PFSK-1 (cell line): ENCODE data around the gene FOCAD.

ENCODE experiments used
- FOXP2 ChIP-seq: optimal IDR thresholded peaks from 2 replicates; pipeline ENCODE3; 2011; ENCODE audit warnings: borderline replicate concordance, control low read depth, inconsistent platforms; ENCODE audit not compliant: insufficient read depth; ENCODE audit errors: extremely low read length, extremely low read depth
- POLR2AphosphoS5 ChIP-seq: IDR thresholded peaks from 2 replicates; pipeline ENCODE4 v1.6.1; 2012; ENCODE audit warnings: low read depth, mild to moderate bottlenecking, control low read depth, low read length, moderate library complexity
- SIN3A ChIP-seq: IDR thresholded peaks from 2 replicates; pipeline ENCODE4 v1.6.1; 2012; ENCODE audit warnings: mild to moderate bottlenecking, low read length, moderate library complexity, borderline replicate concordance; ENCODE audit not compliant: insufficient read depth
- TAF1 ChIP-seq: IDR thresholded peaks from 2 replicates; pipeline ENCODE4 v1.6.1; 2012; ENCODE audit warnings: low read length, control low read depth, borderline replicate concordance; ENCODE audit not compliant: insufficient read depth
- TF ChIP-seq, protein P1 (sequence below), 2 experiments: IDR thresholded peaks; 2 replicates each; pipeline versions ENCODE4 v1.6.1 to v1.8.0; 2011 to 2012; ENCODE audit warnings: low read depth in 2 of 2, low read length in 2 of 2, control low read depth in 1 of 2, inconsistent platforms in 1 of 2, mild to moderate bottlenecking in 1 of 2, moderate library complexity in 1 of 2; ENCODE audit not compliant: insufficient read depth in 1 of 2

Gene FOCAD

DNA sequence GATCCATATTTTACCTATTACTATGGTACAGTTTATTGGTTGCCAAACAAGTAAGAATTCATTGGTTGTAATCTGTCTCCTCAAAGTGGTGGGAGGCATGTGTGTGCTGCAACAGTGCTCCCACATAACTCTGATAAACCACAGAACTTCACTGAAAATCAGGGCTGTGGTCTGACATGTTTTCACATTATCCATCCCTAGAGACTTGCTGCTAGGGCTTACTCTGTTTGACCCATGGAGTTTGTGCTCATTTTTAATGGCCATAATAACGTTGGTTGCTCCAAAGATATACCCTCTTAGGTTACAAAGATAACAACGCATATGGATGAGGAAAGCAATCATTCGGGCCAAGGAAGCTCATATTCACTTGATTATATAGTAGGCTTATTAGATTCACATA lies 310.4 kb downstream of the FOCAD start:
- TF ChIP-seq SIN3A (no peak), FOXP2 (no peak), TAF1 (no peak), POLR2AphosphoS5 (no peak)
- TF ChIP-seq, protein P1, sequence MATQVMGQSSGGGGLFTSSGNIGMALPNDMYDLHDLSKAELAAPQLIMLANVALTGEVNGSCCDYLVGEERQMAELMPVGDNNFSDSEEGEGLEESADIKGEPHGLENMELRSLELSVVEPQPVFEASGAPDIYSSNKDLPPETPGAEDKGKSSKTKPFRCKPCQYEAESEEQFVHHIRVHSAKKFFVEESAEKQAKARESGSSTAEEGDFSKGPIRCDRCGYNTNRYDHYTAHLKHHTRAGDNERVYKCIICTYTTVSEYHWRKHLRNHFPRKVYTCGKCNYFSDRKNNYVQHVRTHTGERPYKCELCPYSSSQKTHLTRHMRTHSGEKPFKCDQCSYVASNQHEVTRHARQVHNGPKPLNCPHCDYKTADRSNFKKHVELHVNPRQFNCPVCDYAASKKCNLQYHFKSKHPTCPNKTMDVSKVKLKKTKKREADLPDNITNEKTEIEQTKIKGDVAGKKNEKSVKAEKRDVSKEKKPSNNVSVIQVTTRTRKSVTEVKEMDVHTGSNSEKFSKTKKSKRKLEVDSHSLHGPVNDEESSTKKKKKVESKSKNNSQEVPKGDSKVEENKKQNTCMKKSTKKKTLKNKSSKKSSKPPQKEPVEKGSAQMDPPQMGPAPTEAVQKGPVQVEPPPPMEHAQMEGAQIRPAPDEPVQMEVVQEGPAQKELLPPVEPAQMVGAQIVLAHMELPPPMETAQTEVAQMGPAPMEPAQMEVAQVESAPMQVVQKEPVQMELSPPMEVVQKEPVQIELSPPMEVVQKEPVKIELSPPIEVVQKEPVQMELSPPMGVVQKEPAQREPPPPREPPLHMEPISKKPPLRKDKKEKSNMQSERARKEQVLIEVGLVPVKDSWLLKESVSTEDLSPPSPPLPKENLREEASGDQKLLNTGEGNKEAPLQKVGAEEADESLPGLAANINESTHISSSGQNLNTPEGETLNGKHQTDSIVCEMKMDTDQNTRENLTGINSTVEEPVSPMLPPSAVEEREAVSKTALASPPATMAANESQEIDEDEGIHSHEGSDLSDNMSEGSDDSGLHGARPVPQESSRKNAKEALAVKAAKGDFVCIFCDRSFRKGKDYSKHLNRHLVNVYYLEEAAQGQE (IDR thresholded peaks at IDR 0.05; ENCODE audit: insufficient read depth in 1 of 2, low read depth in 2 of 2, low read length in 2 of 2) = no peak

DNA sequence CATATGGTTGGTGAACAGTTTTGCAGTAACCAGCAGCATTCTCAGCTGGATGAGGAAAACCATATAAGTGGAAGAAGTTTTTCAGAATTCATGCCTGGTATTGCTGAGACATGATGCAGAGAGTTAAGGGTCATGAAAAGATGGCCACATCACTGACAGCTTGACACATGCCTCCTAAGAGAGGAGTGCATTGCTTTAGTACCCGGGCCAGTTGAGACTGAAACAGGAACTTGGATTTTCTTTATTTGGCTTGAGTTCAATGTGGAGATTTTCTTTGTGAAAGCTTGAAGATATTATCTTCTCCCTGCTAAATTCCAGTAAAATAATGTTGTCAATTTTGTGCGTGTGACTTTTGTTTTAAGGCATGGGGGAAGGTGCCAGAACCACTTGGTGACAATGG lies 311.6 kb downstream of the FOCAD start:
- no peak for TF ChIP-seq POLR2AphosphoS5
- TF ChIP-seq TAF1 = no peak
- no peak for TF ChIP-seq SIN3A
- no peak for TF ChIP-seq FOXP2
- TF ChIP-seq, protein P1 (IDR thresholded peaks at IDR 0.05; ENCODE audit: insufficient read depth in 1 of 2, low read depth in 2 of 2, low read length in 2 of 2) = no peak

DNA sequence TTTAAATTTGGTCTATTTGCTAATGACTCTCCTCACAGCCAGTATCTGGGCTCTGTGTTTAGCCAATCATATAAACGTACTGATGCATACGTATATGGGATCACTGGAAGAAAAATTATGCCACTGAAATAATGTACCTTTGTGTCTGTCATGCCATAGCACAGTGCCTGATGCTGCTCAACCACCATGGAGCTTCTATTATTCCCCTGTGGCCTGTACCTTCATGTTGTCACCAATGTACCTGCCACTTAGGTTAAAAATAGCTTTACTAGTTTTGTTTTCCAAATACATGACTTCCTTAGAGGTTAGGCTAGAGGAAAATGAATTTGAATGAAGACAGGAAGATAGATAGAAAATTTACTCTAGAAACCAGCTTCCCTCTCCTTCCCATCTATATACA lies 312.8 kb downstream of the FOCAD start:
- TF ChIP-seq POLR2AphosphoS5 (no peak), TAF1 (no peak), SIN3A (no peak), FOXP2 (no peak)
- TF ChIP-seq, protein P1 (IDR thresholded peaks at IDR 0.05; ENCODE audit: insufficient read depth in 1 of 2, low read depth in 2 of 2, low read length in 2 of 2) = no peak

DNA sequence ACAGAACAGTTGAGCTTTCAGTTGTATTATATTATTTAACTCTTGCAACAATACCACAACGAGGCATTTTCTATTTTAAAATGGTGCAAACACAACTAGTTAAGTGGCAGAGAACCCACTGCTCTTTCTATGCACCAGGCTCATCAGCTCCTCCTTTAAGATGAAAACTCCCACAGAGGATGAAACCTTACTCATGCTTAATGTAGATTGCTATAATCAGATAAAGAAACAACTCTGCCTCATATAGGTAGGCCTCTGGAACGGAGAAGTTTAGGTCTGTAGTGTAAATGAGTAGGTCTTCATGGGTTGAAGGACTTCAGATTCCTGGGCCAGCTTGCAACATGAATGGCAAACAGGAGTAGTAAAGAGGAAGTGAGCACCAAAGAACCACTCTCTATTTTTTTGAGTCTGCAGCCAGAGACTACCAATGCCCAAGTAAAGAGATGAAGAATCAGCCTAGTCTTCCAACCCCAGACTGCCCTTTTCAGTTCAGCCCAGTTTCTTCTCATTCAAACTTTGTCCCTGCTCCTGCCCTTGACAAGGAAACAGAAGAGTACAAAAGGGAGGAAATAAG lies 313.5 kb downstream of the FOCAD start:
- no peak for TF ChIP-seq TAF1
- no peak for TF ChIP-seq FOXP2
- no peak for TF ChIP-seq POLR2AphosphoS5
- TF ChIP-seq SIN3A = no peak

DNA sequence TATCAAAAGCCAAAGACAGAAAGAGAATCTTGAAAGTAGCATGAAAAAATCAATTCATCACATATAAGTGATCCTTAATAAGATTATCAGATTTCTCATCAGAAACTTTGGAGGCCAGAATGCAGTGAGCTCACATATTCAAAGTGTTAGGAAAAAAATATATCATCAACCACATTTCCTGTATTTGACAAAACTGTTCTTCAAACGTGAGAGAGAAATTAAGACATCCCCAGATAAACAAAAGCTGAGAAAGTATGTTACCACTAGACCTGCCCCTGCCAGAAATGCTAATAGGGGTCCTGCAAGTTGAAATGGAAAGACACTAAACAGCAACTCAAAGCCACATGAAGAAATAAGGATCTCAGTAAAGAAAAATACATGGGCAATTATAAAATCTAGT lies 317.5 kb downstream of the FOCAD start:
- TF ChIP-seq FOXP2 (no peak), SIN3A (no peak), TAF1 (no peak), POLR2AphosphoS5 (no peak)
- TF ChIP-seq, protein P1 (IDR thresholded peaks at IDR 0.05; ENCODE audit: insufficient read depth in 1 of 2, low read depth in 2 of 2, low read length in 2 of 2) = no peak
